A673 (cell line): ENCODE data around the gene UQCRQ. TPM values are rescaled to one million over a fixed set of nuclear protein-coding genes. Genes with fewer than 3 reads are reported as not detected.

Experiments
- BruUV-seq: library from RNA; stranded (reverse); fragments of 400-500 nt; replicated peaks from 2 replicates; lab custom pipeline; 2021; lab: Mats Ljungman, UMichigan
- CTCF ChIA-PET: fragments of 300-600 bp; sonication (Branson Sonifier 250); formaldehyde crosslinking; loops from one replicate; lab custom pipeline; 2022; ENCODE audit warnings: antibody characterized with exemption; lab: Charles Lee
- POLR2A ChIA-PET: fragments of 300-600 bp; sonication (Branson Sonifier 250); formaldehyde crosslinking; loops from one replicate; lab custom pipeline; 2022; ENCODE audit warnings: antibody characterized with exemption; ENCODE audit not compliant: low non-redundant PET; lab: Charles Lee
- DNase-seq: peaks from one replicate; pipeline ENCODE4 v3.0.0-alpha.2; 2015; ENCODE audit warnings: low spot score
- H3K27ac ChIP-seq: fragments of 200-600 bp; sonication (generic); 2 replicates; pipeline ENCODE4 v1.5.1; 2016; ENCODE audit warnings: mixed run types, low read depth, mild to moderate bottlenecking, mixed read lengths, antibody characterized with exemption, low read length; ENCODE audit not compliant: poor library complexity, severe bottlenecking
- H3K27me3 ChIP-seq: fragments of 200-600 bp; sonication (generic); replicated peaks from 2 replicates; pipeline ENCODE4 v1.6.1; 2017; ENCODE audit warnings: mixed run types, low read depth, mild to moderate bottlenecking, mixed read lengths, antibody characterized with exemption, low read length; ENCODE audit not compliant: insufficient read depth, poor library complexity
- H3K36me3 ChIP-seq: fragments of 200-600 bp; sonication (generic); 2 replicates; pipeline ENCODE4 v1.6.1; 2016; ENCODE audit warnings: mixed run types, mild to moderate bottlenecking, mixed read lengths, antibody characterized with exemption, low read length; ENCODE audit not compliant: insufficient read depth, poor library complexity, severe bottlenecking
- H3K4me1 ChIP-seq: fragments of 200-600 bp; sonication (generic); 2 replicates; pipeline ENCODE4 v1.6.1; 2017; ENCODE audit warnings: mixed run types, mild to moderate bottlenecking, mixed read lengths, antibody characterized with exemption, low read length; ENCODE audit not compliant: insufficient read depth, poor library complexity, severe bottlenecking
- H3K4me3 ChIP-seq: fragments of 200-600 bp; sonication (generic); 2 replicates; pipeline ENCODE4 v1.5.1; 2016; ENCODE audit warnings: low read depth, mixed run types, mild to moderate bottlenecking, mixed read lengths, low read length; ENCODE audit not compliant: poor library complexity, severe bottlenecking
- H3K9me3 ChIP-seq: fragments of 200-600 bp; sonication (generic); 2 replicates; pipeline ENCODE4 v1.6.1; 2016; ENCODE audit warnings: mixed run types, low read depth, mild to moderate bottlenecking, mixed read lengths, antibody characterized with exemption, low read length; ENCODE audit not compliant: poor library complexity, severe bottlenecking
- EZH2 ChIP-seq: fragments of 200-600 bp; sonication (generic); IDR thresholded peaks from 2 replicates; pipeline ENCODE4 v1.6.1; 2017; ENCODE audit warnings: borderline replicate concordance, low read depth, mild to moderate bottlenecking, mixed read lengths, antibody characterized with exemption, low read length; ENCODE audit not compliant: poor library complexity, severe bottlenecking
- intact Hi-C: fragments of 100-400 bp; cut with micrococcal nuclease; formaldehyde crosslinking; loops from one replicate; pipeline ENCODE4 v1.10.0; 2022; ENCODE audit not compliant: unreplicated experiment
- total RNA-seq: library from RNA; stranded (reverse); gene quantifications from 2 replicates; pipeline ENCODE4 v1.2.3, GENCODE V29; 2021
- TF ChIP-seq, protein P1 (sequence below): fragments of 300-800, 200-600 bp; sonication (generic); conservative IDR thresholded peaks from 2 replicates; pipeline ENCODE4 v1.5.1; 2017; ENCODE audit warnings: low read depth, mild to moderate bottlenecking, antibody characterized with exemption, low read length, moderate library complexity, mixed read lengths

UQCRQ gene
- total RNA-seq, 1 experiment from 2014 or later, result 542 TPM

- TF ChIP-seq, protein P1, sequence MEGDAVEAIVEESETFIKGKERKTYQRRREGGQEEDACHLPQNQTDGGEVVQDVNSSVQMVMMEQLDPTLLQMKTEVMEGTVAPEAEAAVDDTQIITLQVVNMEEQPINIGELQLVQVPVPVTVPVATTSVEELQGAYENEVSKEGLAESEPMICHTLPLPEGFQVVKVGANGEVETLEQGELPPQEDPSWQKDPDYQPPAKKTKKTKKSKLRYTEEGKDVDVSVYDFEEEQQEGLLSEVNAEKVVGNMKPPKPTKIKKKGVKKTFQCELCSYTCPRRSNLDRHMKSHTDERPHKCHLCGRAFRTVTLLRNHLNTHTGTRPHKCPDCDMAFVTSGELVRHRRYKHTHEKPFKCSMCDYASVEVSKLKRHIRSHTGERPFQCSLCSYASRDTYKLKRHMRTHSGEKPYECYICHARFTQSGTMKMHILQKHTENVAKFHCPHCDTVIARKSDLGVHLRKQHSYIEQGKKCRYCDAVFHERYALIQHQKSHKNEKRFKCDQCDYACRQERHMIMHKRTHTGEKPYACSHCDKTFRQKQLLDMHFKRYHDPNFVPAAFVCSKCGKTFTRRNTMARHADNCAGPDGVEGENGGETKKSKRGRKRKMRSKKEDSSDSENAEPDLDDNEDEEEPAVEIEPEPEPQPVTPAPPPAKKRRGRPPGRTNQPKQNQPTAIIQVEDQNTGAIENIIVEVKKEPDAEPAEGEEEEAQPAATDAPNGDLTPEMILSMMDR, result no peak
- TF ChIP-seq EZH2, result no peak
- ChIA-PET CTCF (no interaction called here), POLR2A (no interaction called here)
- H3K4me3 ChIP-seq, result no peak overlapping the region
- no peaks in the 10 kb centered on the region for H3K36me3 ChIP-seq
- DNase-seq, result no peak
- no TSS peak for BruUV-seq
- peaks cover 9% of the 10 kb centered on the region for H3K27me3 ChIP-seq
- no peak overlapping the region for H3K27ac ChIP-seq
- H3K4me1 ChIP-seq, result peaks cover 2% of the 10 kb centered on the region
- intact Hi-C loops, result no loop called here
- H3K9me3 ChIP-seq, result no peaks in the 10 kb centered on the region
Measured at GRCh38 chr5:132825033-132825833, 41.2 kb upstream of the UQCRQ start.

DNA sequence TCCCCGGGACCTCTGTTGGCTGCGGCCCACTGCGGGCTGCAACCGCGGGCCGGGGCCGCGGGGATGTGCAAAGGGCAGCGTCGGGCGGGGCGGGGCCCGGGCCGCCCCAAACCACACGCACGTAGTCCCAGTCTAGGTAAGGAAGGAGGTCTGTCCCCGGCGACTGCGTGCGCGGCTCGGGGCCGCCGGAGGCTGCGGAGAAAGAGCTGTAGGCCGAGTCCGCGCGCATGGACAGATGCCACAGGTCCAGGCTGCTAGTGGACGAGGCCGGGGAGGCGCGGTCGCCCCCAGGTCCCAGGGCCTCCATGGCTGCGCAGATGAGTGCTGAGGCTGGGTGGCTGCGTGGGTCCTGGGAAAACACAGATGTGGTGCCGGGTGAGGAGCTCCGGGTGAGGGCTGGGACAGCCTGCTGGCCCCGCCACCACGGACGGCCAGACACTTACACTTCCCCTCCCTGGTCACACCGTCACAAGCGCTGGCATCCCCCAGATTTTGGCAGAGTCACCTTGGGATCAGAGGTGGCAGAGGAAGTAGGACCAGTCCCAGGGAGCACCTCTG, 40.5 kb upstream of the UQCRQ start:
- no TSS peak for BruUV-seq
- peaks cover 2% of the 10 kb centered on the region for H3K4me1 ChIP-seq
- no peak overlapping the region for H3K27ac ChIP-seq
- TF ChIP-seq, protein P1, result no peak
- no peak for TF ChIP-seq EZH2
- no peak for DNase-seq
- H3K9me3 ChIP-seq, result no peaks in the 10 kb centered on the region
- POLR2A ChIA-PET, result interaction anchor here (0.6 to 0.7 kb wide), 2 partner anchors 596 to 1932 kb away, joined by 3 read pairs; no protein-coding TSS in a partner anchor
- CTCF ChIA-PET, result no interaction called here
- intact Hi-C loops, result no loop called here
- peaks cover 9% of the 10 kb centered on the region for H3K27me3 ChIP-seq
- no peak overlapping the region for H3K4me3 ChIP-seq
- H3K36me3 ChIP-seq, result no peaks in the 10 kb centered on the region

DNA sequence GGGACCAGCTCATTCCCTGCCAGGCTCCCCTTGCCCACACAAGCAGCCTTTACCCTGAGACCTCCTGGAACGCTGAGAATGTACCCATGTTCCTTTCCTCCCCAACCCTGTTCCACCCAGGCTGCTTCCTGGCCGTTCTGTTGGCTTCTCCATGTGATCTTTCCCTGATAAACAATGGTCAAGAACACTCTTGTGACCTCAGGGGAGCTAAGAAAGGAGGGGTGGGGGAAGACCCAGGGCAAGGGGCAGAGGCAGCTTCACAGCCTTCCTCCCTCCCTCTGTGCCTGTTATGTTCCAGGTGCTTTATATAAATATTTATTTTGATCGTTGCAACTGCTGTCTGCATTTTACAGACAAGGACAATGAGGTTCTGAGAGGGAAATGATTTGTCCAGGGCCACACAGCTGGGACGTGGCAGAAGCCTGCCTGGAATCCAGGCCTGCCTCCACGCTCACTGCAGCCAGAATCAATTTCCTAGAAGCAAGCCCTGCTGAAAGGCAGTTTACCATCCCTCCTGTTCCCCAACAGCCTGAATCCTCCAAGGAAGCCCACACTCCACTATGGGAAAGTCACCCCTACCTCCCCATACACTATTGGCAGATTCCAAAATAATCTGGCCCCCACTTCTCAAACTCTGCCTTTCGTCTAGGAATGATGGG, 39.9 kb upstream of the UQCRQ start:
- CTCF ChIA-PET, result no interaction called here
- no peaks in the 10 kb centered on the region for H3K9me3 ChIP-seq
- H3K4me1 ChIP-seq, result peaks cover 2% of the 10 kb centered on the region
- BruUV-seq, result no TSS peak
- no peaks in the 10 kb centered on the region for H3K36me3 ChIP-seq
- TF ChIP-seq, protein P1, result no peak
- TF ChIP-seq EZH2, result no peak
- no peak for DNase-seq
- peaks cover 9% of the 10 kb centered on the region for H3K27me3 ChIP-seq
- H3K4me3 ChIP-seq, result no peak overlapping the region
- no peak overlapping the region for H3K27ac ChIP-seq
- POLR2A ChIA-PET, result interaction anchor here (0.6 to 0.7 kb wide), 2 partner anchors 595 to 1931 kb away, joined by 3 read pairs; no protein-coding TSS in a partner anchor
- intact Hi-C loops, result no loop called here
